Measurements from ENCODE around the gene PTPRD.

PTPRD gene

DNA sequence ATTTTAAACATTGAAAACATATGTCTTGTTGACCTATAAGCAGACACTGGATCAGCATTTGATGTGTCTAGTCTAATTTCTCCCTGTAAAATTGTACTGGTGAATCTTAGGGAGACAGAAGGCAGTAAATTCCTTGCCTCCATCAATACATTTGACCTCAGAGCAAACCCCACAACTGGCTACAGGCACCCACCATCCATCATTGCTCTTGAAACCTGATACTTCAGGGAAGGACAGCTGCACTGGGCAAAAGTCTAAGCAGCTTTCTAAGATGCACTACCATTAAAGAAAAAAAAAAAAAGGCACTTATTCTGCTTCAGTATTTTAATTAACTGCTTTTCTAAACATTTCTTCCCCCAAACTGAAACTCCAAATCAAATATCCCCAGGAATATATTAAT, 1761.9 kb downstream of the PTPRD start:
- no peak for DNase-seq

DNA sequence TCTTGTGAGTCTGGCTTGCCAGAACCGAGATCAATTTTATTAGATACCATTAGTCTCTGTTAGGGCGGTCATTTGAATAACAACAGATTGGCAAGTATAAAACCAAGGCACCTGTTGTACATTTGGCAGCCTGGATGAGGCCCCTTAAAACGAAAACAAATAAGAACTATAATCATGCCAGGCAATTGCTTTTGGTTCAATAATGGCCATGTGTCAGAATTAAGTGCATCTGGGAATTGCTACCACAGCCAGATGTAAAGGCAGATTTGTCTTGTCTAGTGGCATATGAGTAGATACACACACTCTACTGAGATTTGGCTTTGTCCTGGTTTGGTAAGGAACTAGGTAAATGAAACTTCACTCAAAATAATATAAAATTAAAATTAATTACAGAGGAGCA, 1767.0 kb downstream of the PTPRD start:
- DNase-seq: no peak

DNA sequence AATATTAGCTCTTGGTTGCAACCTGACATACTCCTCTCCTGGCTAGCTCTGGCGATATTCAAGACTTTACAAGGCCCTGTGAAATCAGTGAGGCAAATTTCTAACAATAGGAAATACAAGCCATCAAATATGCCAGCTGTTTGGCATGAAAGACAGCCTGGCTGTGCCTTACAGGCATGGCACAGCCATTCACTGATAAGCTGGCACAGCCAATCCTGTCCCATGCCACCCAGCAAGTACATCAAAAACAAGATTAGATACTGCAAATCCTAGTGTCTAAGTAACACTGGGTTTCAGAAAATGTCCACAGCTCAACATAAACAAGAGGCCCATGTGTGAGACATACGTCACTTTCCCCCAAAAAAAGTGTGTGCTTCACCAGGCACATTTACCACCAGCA, 1767.4 kb downstream of the PTPRD start:
- DNase-seq: no peak

DNA sequence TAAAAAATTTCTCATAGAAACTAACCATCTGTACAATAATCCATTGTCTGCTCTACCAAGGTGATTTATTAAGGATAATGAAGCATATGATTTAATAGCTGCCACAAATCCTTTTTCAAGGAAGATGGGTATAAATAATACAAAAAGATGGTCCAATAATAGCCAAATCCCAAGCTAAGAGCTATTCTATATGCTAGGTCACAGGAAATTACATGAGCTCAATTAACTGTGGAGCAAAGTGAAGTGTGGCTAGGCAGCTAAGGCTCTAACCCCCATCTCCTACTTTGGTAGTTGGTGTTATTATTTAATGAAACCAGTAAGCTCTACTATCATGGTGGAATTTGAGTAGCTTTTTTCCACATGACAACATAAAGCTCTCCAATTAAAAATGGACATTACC, 1768.3 kb downstream of the PTPRD start:
- DNase-seq: no peak

DNA sequence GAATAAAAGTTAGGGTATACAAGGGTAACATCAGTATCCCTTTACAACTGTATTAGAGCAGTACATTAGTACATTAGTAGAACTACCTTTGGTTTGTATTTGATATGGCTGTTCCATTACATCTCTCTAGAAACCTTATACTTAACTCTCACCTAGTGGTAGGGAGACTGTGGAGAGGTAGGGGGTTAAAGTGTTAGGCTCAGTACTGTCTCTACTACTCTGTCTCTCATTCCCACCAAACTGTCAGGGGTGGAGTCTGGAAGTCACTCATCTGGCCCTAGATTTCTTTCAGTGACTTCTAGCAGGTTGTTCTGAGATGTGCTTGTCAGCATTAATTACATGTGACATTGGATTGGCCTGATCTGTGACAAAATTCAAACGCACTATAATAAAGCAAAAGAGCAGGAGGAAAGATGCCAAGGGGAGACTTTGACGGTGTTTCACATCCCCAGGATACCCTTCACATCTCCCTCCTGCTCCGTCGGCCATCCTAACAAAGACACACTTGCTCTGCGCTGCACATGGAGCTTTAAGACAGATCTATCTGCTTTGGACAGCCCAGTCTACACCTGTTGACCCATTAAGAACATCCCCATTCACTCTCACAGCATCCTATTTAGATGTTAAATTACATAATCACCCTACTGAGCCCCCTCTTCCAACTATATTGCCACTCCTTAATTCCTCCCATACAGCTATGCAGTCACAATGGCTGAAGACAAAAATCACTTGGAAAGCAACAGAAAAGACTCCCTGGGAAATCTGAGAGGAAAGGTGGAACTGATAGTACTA, 1770.2 kb downstream of the PTPRD start:
- DNase-seq: no peak

DNA sequence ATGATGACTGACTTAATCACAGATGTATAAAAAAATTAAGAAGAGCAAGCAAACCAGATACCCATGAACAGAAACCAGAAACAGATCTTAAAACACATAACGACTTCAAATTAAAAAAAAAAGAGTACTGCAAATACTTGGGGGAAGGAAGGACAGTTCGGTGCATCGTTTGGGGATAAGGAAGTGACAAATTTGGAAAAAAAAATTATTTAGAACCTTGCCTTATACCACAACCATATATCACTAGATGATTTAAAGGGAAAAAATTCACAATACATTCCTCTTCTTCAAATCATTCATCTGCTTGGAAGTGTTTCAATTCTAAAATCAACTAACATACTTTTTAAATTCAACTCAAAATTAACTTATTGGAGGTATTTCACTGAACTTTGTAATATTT, 1774.7 kb downstream of the PTPRD start:
- no peak for DNase-seq

DNA sequence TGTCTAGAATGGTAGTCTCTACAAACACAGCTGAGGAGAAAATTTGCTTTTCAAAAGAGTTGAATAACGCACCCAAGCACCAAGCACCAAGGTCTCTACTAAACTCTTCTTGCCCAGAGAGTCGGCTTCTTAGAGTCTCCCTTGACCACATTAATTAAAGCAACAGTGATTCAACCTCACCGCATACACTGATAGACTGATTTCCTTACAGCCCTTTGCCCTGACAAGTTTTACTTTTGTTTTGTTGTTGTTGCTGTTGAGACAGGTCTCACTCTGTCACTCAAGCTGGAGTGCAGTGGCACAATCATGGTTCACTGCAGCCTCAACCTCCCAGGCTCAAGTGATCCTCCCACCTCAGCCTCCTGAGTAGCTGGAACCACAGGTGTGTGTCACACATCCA, 1777.5 kb downstream of the PTPRD start:
- no peak for DNase-seq

DNA sequence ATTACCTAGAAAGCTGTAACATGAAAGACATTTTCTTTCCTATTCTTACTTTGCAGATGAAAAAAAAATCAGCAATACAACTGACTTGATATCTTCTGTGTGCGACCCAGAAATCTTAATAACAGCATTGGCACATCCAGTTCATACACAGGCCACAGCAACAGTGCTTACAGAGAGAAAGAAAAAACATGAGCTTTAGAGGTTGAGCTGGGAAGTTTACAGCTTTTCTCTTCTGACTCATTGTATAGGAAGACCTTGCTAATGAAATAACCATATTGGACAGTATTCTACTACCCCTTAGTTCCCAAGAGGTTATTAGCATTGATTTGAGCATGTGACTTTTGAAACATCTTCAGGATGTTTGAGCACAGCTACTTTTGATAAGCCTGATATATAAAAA, 1779.8 kb downstream of the PTPRD start:
- no peak for DNase-seq

DNA sequence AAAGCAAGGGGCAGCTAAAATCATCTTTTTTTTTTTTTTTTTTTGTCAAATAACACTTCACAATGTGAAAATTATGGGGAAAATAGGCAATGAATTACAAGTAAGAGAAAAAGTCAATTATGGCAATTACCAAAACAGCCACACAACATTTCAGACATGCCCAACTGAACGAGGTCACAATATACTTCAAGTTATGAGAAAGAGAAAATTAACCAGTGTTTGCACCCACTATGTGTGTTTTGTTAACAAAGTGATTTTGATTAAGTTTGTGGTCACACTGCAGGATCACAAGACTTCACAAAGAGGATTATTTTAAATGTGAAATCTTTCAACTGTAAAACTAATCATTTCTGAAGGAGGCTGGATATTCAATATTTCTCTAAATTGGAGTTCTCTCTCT, 1780.4 kb downstream of the PTPRD start:
- no peak for DNase-seq

DNA sequence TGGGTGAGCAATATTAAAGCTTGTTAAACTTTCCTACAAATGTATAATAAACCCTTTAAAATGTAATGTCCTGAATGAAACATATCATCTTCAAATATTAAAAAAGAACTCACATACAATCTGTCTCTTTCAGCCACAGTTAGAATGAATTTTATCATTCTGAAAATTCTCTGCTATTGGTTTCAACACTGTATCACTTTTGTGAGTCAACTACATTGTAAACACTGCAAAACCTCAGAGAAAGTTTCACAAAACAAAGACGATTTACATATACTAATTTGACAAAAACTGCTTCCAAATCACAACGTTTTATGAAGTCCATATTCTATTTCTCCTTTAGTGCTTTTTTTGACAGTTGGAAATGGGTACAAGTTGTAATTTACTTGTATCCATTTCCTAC, 1781.2 kb downstream of the PTPRD start:
- no peak for DNase-seq

DNA sequence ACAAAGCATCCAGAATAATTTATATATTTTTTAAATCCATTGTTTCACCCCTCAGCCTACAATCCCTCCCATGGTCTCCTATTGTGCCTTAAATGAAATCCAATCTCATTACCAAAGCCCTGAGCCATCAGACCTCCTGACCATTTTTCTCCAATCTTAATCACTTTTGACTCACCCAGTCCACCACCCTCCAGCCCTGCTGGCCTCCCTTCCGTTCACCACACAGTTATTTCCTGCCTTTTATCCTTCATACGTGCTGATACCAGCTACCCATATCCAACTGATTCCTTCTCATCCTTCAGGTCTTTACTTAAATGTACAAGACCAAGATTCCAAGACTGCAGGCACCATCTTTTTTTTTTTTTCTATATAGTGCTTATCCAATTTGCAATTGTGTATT, 1786.5 kb downstream of the PTPRD start:
- DNase-seq: no peak

DNA sequence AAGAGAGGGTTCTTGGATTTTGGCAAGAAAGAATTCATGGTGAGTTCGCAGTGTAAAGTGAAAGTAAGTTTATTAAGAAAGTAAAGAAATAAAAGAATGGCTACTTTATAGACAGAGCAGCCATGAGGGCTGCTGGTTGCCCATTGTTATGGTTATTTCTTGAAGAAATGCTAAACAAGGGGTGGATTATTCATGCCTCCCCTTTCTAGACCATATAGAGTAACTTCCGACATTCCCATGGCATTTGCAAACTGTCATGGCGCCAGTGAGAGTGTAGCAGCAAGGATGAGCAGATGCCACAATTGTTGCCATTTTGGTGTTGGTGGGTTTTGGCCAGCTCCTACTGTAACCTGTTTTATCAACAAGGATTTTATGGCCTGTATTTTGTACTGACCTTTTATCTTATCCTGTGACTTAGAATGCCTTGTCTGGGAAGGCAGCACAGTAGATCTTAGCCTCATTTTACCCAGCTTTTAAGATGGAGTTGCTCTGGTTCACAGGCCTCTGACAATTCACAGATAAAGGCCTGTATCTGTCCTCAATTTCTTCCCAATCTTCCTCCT, 1787.1 kb downstream of the PTPRD start:
- no peak for DNase-seq

DNA sequence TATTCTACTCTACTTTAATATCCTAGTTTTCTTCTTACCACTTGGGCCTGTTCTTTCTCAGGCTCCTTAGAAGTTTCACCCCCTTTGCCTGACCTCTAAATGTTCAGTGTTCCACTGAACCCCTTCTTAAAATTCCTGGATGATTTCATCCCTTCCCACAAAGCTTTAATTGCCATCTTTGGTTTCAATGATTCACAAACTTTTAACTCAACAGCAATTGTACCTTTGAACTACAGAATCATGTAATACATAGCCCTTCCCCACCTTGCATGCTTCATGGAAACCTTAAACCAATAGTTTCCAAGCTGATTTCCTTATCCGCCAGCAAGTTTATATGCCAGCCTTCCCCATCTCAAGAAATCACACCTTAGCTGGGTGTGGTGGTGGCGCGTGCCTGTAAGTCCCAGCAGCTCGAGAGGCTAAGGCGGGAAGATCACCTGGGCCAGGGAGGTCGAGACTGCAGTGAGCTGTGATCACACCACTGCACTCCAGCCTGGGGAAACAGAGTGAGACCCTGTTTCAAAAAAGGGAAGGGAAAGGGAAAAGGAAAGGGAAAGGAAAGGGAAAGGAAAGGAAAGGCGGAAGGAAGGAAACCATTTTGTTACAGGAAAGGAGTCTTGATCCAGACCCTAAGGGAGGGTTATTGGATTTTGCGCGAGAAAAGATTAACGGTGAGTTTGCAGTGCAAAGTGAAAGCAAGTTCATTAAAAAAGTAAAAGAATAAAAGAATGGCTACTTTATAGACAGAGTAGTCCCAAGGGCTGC, 1789.5 kb downstream of the PTPRD start:
- DNase-seq: no peak

DNA sequence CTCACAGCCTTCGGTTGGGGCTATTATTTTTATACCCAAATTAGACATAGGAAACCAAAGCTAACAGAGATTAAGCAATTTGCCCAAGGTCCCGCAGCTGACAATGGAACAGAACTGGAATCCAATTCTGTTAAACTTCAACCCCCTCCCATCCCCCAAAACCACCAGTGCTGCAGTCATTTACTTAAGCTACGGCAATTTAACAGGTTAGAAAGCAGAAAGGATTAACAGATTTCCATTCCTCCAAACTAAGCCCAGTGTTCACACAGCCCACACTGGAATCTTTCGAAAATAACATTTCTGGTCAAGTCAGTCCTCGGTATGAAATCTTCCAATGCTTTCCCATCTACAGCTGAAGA, 1790.2 kb downstream of the PTPRD start:
- DNase-seq: no peak

DNA sequence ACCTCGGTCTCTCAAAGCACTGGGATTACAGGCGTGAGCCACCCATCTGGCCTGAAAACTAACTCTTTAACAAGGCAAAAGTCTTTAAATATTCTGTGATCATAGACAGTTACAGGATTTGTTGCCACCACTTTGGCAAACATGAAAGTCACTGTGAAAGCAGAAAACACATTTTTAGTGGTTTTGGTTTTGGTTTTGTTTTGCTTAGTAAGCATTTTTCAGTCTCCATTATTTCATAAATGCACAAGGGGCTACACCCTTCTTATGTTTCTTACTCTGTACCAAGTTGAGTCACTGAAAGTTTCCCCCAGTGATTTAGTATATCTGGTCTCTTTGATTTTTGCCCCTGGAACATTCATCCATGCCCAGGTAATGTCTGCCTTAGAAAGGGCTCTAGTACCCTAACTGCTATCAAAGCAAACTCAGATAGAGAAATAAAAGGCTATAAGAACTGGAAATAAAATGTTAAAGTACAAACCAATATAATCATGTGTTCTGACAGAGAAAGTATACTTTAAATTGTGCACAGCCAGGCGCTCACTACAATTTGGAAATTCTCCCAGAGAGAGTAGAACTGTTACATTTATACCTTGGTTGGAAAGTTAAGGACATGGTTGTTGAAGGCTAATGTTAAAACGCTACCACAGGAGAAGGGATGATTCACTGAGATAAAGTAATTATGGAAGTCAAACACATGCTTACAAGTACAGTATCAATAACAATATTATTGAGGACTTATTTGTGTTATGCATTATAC, 1790.7 kb downstream of the PTPRD start:
- no peak for DNase-seq

DNA sequence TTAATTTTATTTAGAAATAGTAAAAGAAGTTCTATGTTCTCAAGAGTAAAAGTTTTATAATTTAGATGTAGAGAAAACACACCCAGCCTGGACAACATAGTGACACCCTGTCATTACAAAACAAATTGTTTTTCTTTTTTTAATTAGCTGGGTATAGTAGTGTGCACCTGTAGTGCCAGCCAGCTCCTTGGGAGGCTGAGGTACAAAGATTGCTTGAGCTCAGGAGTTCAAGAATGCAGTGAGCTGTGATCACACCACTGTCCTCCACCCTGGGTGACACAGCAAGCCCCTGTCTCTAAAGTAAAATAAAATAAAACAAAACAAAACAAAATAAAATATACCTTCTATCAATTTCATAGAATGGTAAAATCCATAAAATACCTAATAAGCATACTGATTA, 1795.5 kb downstream of the PTPRD start:
- DNase-seq: no peak

DNA sequence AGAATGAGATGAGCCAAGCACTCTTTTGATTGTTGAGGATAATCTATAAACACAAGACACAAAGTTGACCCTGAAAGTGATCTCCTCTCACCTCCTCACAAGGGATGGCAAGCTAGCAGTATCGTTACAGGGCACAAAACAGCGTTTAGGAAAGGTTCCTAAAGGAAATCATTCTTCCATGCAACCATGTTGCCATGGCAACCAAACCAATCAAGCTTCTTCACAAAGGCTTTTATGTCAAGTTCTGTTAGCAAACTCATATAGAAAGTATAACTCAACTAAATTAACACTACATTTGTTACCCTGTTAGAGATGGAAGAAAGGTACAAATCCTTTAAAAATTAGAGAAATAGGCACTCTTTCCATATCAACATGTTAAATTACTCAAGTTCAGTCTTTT, 1796.4 kb downstream of the PTPRD start:
- no peak for DNase-seq

DNA sequence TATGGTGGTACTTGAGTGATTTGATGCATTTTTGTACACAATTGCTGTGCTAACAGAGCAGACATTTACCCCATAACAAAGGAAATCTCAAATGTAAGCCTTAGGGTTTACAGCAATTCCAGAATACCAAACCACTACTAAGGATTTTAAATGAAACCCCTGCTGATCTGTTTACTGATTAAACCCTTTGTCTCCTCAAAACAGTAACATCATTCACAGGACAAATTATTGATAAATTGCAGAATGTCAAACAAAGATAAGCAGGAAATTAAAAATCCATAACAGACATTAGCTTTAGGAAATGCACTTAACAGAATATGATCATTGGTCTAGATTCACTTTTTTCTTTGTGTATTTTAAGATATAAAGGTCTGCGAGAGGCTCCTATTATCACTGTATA, 1796.9 kb downstream of the PTPRD start:
- DNase-seq: no peak

DNA sequence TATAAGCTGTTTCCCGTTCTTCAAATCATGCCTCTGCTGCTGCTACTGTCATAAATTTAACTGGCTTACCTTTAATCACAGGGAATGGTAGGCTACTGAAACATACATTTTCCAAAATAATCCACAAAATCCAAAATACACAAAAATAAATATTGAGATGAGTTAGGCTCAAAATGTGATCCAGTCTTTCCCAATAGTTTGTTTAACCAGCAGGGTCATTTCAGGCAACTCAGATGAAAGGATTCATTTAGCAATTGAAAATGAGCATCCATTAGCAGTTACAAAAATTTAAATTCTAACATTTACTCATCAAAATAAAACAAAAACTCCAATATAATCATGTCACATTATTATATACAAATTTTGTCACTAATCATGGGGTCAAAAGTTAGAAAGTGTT, 1797.6 kb downstream of the PTPRD start:
- no peak for DNase-seq

DNA sequence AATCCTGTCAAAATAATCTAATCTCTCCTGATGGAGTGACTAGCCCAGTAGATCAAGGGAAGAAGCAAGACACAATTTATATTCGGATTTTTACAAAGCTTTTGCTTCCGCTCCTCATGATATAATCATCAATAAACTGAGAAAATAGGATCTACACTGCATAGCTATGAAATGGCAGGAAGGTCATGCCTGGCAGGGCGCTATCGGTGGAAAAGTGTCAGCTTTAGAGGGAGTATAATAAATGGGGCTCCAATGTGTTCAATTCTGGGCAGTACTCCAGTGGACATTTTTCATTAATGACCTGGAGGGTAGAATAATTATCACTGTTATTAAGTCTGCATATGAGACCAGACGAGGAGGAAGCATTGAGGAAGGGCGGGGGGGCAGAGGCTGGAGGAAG, 1799.9 kb downstream of the PTPRD start:
- no peak for DNase-seq

DNA sequence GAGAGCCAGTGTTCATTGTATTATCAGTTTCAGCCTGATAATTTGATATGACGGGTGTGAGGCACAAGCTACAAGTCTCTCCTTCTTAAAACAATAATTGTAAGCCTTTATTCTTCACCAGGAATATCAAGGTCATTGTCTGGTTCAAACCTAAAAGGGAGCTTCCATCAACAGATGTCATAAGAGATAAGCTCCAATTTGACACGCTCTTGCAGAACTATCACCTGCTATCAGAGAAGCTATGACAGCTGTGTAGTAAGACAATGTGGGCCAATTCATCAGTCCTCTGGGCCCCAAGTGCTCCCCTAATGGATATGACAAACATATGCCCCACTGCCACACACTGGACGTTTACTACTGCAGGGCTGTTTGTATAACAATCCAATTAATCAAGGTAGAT, 1803.1 kb downstream of the PTPRD start:
- no peak for DNase-seq

DNA sequence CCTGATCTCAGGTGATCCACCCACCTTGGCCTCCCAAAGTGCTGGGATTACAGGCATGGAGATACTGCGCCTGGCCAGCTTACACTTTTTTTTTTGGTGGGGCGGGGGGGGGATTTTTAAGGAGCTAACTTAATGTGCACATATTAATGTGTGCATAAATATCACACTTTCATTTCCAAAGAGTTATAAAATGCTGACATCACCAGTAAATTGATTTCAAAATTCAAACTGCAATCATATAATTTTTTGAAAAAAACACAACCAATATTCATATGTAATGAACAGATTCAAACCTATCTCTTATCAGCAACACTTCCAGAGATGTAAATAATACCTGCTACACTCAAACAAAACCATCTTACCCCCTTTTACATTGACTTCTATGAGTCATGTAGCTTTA, 1806.7 kb downstream of the PTPRD start:
- no peak for DNase-seq

DNA sequence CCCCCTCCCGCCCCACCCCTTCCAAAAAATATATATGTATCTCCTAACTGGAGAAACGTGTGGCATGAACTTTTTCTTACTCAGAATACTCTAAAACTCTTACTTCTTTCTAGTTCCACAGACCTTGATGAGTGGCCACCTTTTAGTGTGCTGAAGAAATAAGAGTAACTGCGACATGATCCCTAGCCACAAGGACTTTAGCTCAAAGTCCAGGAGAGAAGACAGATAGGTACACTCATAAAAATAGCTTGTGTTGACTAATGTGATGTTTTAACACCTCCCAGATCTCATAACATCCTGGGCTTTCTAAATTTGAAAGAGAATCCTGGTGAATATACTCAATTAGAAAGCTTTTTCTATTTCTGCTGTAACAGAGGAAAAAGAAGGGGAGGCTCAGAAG, 1808.2 kb downstream of the PTPRD start:
- DNase-seq: no peak

DNA sequence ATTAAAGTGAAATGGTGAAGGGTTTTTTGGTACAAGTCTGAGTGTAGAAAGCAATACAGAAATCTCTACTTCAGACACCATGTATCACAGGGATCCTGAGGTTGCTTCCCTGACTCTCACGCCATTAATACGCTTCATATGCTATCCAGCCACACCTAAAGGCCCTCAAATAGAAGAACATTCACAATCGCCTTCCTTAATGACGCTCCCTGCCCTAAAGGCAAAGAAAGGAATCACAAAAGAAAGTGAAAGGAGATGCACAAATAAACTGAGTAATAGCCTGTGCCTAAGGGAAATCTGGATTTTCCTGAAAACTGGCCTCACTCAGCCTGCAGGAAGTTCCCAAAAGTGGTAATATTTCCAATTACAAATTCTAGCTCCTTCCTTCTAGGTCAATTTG, 1810.6 kb downstream of the PTPRD start:
- no peak for DNase-seq
